Glomerular visceral epithelial cell (primary cell): ENCODE results near the gene SRSF8.

ENCODE experiments used
- DNase-seq: peaks from one replicate; pipeline ENCODE4 v3.0.0-alpha.2; 2016; ENCODE audit errors: extremely low spot score

SRSF8 gene

DNA sequence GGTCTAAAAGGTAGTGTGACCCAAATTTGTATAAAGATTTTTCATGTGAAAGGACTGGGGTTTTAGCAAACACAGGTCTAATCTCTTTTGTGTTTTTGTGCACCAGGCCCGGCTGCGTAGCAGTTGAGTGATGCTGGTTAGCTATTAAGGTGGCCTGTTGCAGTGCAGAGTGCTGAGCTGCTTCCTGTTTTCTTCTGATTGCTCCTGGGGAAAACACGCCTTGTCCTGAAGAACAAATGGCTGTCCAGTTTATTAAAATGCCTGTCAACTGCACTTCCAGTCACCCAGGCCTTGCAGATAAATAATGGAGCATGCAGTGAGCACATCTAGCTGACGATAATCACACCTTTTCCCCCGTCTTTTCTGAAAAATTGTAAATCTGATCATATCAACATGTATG is 1.8 kb downstream of the SRSF8 start:
- peak; percentile 89 for DNase-seq

GRCh38 chr11:95070471-95070870 is 3.8 kb downstream of the SRSF8 start:
- no peak for DNase-seq

DNA sequence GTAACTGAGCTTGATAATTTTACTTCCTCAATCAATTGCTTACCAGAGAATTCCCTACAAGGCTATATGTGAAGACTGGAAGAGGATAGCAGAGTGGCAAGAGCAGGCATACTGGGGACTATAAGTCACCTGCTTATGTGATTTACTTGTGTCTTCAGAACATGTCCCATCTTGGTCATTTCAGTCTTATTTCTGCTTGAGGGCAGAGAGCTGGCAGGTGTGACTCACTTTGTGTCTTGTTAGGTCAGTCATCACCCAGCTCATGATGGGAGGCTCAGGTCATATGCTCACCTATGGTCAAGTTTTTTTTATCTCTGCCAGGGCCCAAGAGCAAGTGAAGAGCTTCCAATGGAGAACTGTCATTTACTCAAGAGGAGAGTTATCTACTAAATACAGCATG is 6.2 kb downstream of the SRSF8 start:
- no peak for DNase-seq

- DNase-seq = no peak
Observed at GRCh38 chr11:95074792-95075563, 8.3 kb downstream of the SRSF8 start.

DNA sequence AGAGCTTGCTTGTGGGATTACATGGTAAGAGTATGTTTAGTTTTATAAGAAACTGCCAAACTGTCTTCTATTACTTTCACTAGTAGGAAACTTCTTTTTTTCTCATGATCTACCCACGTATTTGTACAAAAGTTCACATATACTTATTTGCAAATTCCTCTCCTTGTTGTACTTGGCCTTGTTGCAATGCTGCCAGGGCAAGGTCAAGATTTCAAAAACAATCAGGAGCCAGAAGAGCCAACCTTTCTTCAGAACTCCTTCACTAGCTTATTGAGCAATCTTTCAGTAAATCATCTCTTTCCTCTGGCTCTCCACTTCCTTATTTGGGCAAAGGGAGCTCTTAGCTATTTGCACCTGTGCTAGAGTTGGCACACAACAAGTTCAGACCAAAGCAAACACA is 9.7 kb downstream of the SRSF8 start:
- DNase-seq = no peak

- no peak for DNase-seq
Observed at GRCh38 chr11:95076981-95077380, 10.3 kb downstream of the SRSF8 start.

GRCh38 chr11:95078526-95078925 is 11.8 kb downstream of the SRSF8 start:
- no peak for DNase-seq

- no peak for DNase-seq
Observed at GRCh38 chr11:95081010-95081409, 14.3 kb downstream of the SRSF8 start.

GRCh38 chr11:95081412-95081811 is 14.7 kb downstream of the SRSF8 start:
- no peak for DNase-seq

DNA sequence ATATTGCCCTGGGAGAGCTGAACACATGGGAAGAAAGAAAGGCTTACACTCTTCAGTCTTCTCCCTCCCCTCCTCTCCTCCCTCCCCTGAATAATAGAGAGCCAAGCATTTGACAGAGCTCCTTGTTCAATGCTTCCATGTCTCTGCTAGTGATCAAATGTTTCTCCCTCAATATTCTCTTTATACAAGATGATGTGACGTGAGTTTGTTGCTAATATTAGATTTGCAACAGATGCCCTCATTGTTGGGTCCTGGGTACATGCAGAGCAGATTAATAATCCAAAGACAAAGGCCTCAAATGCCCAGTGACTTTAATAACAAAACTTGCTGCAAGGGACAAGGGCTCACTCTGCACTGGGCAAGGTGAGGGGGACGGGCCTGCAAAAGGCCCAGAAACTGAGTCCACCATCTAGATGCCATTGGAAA is 15.9 kb downstream of the SRSF8 start:
- no peak for DNase-seq

- peak; percentile 26 for DNase-seq
Observed at GRCh38 chr11:95084509-95084908, 17.8 kb downstream of the SRSF8 start.

GRCh38 chr11:95085117-95085816 is 18.5 kb downstream of the SRSF8 start:
- no peak for DNase-seq

DNA sequence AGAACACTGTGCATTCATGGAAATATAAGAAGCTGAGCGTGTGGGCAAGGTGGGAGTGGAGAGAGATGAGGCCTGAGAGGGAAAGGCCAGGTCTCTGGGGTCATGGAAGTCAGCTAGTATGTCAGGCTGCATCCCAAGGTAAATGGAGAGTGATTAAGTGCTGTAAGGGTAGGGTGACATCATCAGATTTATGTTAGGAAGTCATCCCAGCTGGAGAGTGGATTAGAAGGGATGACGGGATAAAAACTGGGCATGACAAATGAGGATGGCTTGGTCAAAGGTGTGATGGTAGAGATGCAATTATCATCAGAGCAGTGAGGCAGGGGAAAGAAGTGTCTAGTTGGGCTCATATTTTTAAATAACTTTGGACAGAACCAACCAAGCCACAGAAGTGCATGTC is 19.4 kb downstream of the SRSF8 start:
- DNase-seq = no peak

DNA sequence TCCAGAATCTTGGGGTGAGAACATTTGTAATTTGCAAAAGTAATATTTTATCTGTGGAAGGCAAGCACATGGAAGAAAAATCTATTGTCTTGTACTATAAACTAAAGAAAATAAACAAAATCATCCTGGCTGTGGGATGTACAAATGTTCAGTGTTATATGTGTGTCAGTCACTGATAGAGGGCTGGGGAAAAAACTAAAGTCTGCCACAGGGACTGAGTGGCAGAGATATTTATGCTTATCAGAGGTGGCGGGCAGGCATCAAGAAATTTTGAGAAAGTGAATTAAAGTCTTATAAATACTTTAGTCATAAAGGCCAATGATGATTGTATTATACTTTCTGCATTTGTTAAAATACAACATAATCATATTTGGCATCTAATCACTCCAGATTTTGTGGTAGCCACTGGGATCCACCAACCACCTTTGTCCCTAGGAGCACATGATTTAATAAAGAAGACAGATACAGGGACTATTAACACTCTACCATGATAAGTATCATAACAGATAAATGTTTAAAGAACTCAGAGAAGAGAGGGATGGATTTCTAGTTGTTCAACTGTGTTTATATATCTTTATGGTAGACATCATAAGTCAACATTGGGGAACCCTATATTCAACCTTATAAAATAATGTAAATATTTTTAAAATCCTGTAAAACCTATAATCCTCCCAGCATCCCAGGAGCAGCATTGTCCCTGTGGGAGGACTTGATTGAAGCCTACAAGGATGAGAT is 20.3 kb downstream of the SRSF8 start:
- no peak for DNase-seq

DNA sequence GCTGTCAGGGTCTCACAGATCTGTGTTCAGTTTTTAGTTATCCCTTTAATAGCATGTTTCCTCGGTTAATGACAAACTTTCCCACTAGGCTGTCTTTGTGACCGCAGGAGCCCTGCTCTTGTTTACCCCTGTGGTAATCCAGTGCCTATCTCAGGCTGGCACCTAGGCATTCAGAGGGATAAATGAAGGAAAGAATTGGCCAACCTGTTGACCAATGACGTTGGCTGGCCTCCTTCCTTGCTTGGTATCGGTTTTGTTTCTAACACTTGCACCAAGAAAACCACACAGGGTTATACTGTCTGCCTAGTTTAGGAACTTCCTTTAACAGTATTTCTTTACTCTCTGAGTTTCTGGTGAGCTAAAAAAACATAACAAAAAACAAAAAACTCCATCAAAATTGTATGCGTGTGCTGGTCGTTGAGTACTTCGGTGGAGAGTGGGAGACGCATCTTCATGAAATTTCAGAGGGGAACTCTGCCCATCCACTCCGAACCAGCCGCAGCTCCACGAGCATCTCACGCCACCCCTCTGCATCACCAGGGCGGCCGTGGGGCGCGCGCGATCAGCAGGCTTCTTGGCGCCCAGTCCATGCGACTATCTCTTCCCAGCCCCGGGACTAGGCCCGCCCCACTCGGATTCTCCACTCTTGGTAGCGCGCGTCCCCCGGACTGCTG is 22.4 kb downstream of the SRSF8 start:
- no peak for DNase-seq

- peak; percentile 76 for DNase-seq
Observed at GRCh38 chr11:95089620-95090542, 23.2 kb downstream of the SRSF8 start, which contains the start of gene ENDOD1. ENDOD1 (plus strand) TSS chr11:95089846; CDS start chr11:95089928, 82 bp downstream.

- DNase-seq = no peak
Observed at GRCh38 chr11:95091663-95092180, 25.0 kb downstream of the SRSF8 start.

GRCh38 chr11:95092549-95093324 is 26.0 kb downstream of the SRSF8 start:
- DNase-seq = peak; percentile 32

- no peak for DNase-seq
Observed at GRCh38 chr11:95093548-95093947, 26.8 kb downstream of the SRSF8 start.
